NCI-H1105 (cell line): ENCODE results near the gene TFAP2A.

Source experiments
- DNase-seq: peaks from one replicate; lab custom pipeline; 2025; lab: John Stamatoyannopoulos, UW

The TFAP2A gene

GRCh38 chr6:10425975-10426780, 11.3 kb upstream of the TFAP2A start:
- no peak for DNase-seq

GRCh38 chr6:10425176-10425974, 10.5 kb upstream of the TFAP2A start:
- no peak for DNase-seq

- no peak for DNase-seq
Observed at GRCh38 chr6:10424040-10424439, 9.2 kb upstream of the TFAP2A start.

GRCh38 chr6:10422737-10423034, 7.8 kb upstream of the TFAP2A start:
- no peak for DNase-seq

- DNase-seq = no peak
Observed at GRCh38 chr6:10421921-10422736, 7.3 kb upstream of the TFAP2A start.

- DNase-seq = no peak
Observed at GRCh38 chr6:10421158-10421920, 6.5 kb upstream of the TFAP2A start.

- DNase-seq = no peak
Observed at GRCh38 chr6:10420546-10421157, 5.8 kb upstream of the TFAP2A start.

GRCh38 chr6:10419749-10420545, 5.1 kb upstream of the TFAP2A start:
- no peak for DNase-seq

GRCh38 chr6:10418862-10419748, 4.2 kb upstream of the TFAP2A start:
- DNase-seq = no peak

GRCh38 chr6:10418361-10418861, 3.5 kb upstream of the TFAP2A start:
- DNase-seq = no peak

- DNase-seq = no peak
Observed at GRCh38 chr6:10417681-10418104, 2.8 kb upstream of the TFAP2A start.

- no peak for DNase-seq
Observed at GRCh38 chr6:10416863-10417641, 2.2 kb upstream of the TFAP2A start.

GRCh38 chr6:10416516-10416862, 1.6 kb upstream of the TFAP2A start:
- no peak for DNase-seq

- DNase-seq = no peak
Observed at GRCh38 chr6:10415617-10416480, 975 bp upstream of the TFAP2A start.

- no peak for DNase-seq
Observed at GRCh38 chr6:10413850-10414738, 780 bp downstream of the TFAP2A start.

GRCh38 chr6:10413262-10413849, 1.5 kb downstream of the TFAP2A start:
- DNase-seq = no peak
